OCI-LY3 (cell line): Measurements from ENCODE around the gene METTL8.

Source experiments
- H2AFZ ChIP-seq: fragments of 200-600, 300-600 bp; shearing (Covaris generic); 2 replicates; pipeline ENCODE4 v1.6.0; 2014; ENCODE audit warnings: antibody characterized with exemption, low read depth, low read length
- H3K27ac ChIP-seq: fragments of 200-600, 300-600 bp; sonication (generic); 2 replicates; pipeline ENCODE4 v1.5.1; 2014; ENCODE audit warnings: mild to moderate bottlenecking, low read length, moderate library complexity, mixed read lengths
- H3K27me3 ChIP-seq: fragments of 200-600, 300-600 bp; sonication (generic); 2 replicates; pipeline ENCODE4 v1.6.1; 2014; ENCODE audit warnings: low read depth, low read length, mixed read lengths
- H3K36me3 ChIP-seq: fragments of 200-600, 300-600 bp; sonication (generic); replicated peaks from 2 replicates; pipeline ENCODE3; 2014; ENCODE audit warnings: low read depth, low read length, mixed read lengths
- H3K4me1 ChIP-seq: fragments of 300-600, 200-600 bp; sonication (generic); 2 replicates; pipeline ENCODE4 v1.6.1; 2014; ENCODE audit warnings: low read length, mixed read lengths
- H3K4me2 ChIP-seq: fragments of 200-600, 300-600 bp; sonication (generic); 2 replicates; pipeline ENCODE4 v1.6.1; 2014; ENCODE audit warnings: low read length, mixed read lengths
- H3K4me3 ChIP-seq: fragments of 300-600, 200-600 bp; sonication (generic); 2 replicates; pipeline ENCODE4 v1.5.1; 2014; ENCODE audit warnings: antibody characterized with exemption, mild to moderate bottlenecking, low read length, moderate library complexity
- H3K79me2 ChIP-seq: fragments of 300-600, 200-600 bp; shearing (Covaris generic); 2 replicates; pipeline ENCODE4 v1.6.1; 2014; ENCODE audit warnings: mild to moderate bottlenecking, low read length, mixed read lengths
- H3K9ac ChIP-seq: fragments of 300-600, 200-600 bp; shearing (Covaris generic); 2 replicates; pipeline ENCODE4 v1.6.0; 2014; ENCODE audit warnings: mild to moderate bottlenecking, low read length, moderate library complexity
- H3K9me3 ChIP-seq: fragments of 200-600, 300-600 bp; shearing (Covaris generic); 2 replicates; pipeline ENCODE4 v1.6.1; 2014; ENCODE audit warnings: low read length, mixed read lengths; ENCODE audit not compliant: insufficient read depth
- H4K20me1 ChIP-seq: fragments of 200-600, 300-600 bp; sonication (generic); 2 replicates; pipeline ENCODE4 v1.6.1; 2016; ENCODE audit warnings: low read length, mixed read lengths; ENCODE audit not compliant: insufficient read depth
- EZH2phosphoT487 ChIP-seq: fragments of 200-600 bp; shearing (Covaris generic); IDR thresholded peaks from 2 replicates; pipeline ENCODE4 v1.6.1; 2018; ENCODE audit warnings: antibody characterized with exemption, mixed run types, low read depth
- TF ChIP-seq, protein P1 (sequence below): fragments of 200-600, 300-600 bp; sonication (generic); IDR thresholded peaks from 2 replicates; pipeline ENCODE4 v1.5.1; 2014; ENCODE audit warnings: antibody characterized with exemption, low read length, low read depth

METTL8 gene

GRCh38 chr2:171432969-171433762 lies 624 bp downstream of the METTL8 start:
- Histone ChIP-seq H2AFZ (peak overlapping the region; percentile 85), H4K20me1 (no peaks in the 10 kb centered on the region), H3K79me2 (peaks cover 47% of the 10 kb centered on the region), H3K4me2 (peak overlapping the region; percentile 78), H3K27me3 (no peaks in the 10 kb centered on the region), H3K27ac (peak overlapping the region; percentile 94), H3K9ac (peak overlapping the region; percentile 80), H3K9me3 (0 out of 2 replicates have a peak, but pooled peaks cover 4% of the 10 kb centered on the region), H3K4me1 (peaks cover 18% of the 10 kb centered on the region), H3K36me3 (peaks cover 35% of the 10 kb centered on the region), H3K4me3 (peak overlapping the region; percentile 85)
- TF ChIP-seq EZH2phosphoT487 = no peak
- TF ChIP-seq, protein P1, sequence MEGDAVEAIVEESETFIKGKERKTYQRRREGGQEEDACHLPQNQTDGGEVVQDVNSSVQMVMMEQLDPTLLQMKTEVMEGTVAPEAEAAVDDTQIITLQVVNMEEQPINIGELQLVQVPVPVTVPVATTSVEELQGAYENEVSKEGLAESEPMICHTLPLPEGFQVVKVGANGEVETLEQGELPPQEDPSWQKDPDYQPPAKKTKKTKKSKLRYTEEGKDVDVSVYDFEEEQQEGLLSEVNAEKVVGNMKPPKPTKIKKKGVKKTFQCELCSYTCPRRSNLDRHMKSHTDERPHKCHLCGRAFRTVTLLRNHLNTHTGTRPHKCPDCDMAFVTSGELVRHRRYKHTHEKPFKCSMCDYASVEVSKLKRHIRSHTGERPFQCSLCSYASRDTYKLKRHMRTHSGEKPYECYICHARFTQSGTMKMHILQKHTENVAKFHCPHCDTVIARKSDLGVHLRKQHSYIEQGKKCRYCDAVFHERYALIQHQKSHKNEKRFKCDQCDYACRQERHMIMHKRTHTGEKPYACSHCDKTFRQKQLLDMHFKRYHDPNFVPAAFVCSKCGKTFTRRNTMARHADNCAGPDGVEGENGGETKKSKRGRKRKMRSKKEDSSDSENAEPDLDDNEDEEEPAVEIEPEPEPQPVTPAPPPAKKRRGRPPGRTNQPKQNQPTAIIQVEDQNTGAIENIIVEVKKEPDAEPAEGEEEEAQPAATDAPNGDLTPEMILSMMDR = no peak

- Histone ChIP-seq H3K27me3 (no peaks in the 10 kb centered on the region), H3K4me3 (peak overlapping the region; percentile 85), H2AFZ (no peak overlapping the region), H3K79me2 (peaks cover 47% of the 10 kb centered on the region), H3K4me2 (peak overlapping the region; percentile 78), H3K4me1 (peaks cover 18% of the 10 kb centered on the region), H3K36me3 (peaks cover 30% of the 10 kb centered on the region), H3K9me3 (0 out of 2 replicates have a peak, but pooled peaks cover 4% of the 10 kb centered on the region), H3K9ac (peak overlapping the region; percentile 80), H3K27ac (peak overlapping the region; percentile 94; the same call in 1 of the 2 replicates), H4K20me1 (no peaks in the 10 kb centered on the region)
- TF ChIP-seq, protein P1 = no peak
- TF ChIP-seq EZH2phosphoT487 = no peak
Measured at GRCh38 chr2:171432206-171432968, 1.4 kb downstream of the METTL8 start.

DNA sequence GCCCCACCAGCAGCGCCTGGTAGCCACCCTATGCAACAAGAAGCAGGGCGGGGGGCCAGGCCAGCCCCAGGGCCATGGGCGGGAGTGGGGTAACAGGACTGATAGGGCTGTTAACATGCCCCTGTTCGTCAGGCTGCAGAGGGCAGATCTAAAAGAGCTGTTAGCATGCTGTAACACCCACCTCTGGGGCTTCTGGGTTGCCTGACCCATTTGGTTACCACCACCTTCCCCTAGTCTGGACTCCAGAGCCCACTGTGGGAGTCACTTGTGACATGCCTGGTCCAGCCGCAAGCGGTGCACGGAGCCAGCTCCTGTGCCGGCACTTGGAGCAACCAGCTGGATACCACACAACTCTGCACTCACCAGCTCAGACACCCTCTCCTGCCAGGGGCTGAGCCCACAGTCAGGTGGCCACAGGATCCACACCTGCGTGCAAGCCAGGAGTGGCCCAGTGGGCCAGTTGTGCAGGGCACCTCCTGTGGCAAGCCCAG lies 2.1 kb downstream of the METTL8 start:
- Histone ChIP-seq H2AFZ (no peak overlapping the region), H3K79me2 (peaks cover 47% of the 10 kb centered on the region), H3K9ac (no peak overlapping the region), H3K9me3 (0 out of 2 replicates have a peak, but pooled peaks cover 4% of the 10 kb centered on the region), H3K36me3 (peaks cover 26% of the 10 kb centered on the region), H3K4me1 (peaks cover 18% of the 10 kb centered on the region), H3K27me3 (no peaks in the 10 kb centered on the region), H3K4me2 (no peak overlapping the region), H3K27ac (no peak overlapping the region), H4K20me1 (no peaks in the 10 kb centered on the region), H3K4me3 (no peak overlapping the region)
- TF ChIP-seq, protein P1 = no peak
- TF ChIP-seq EZH2phosphoT487 = no peak
